GM18951 (cell line): ENCODE data around the gene PGAP3.

ENCODE experiments used
- POLR2A ChIP-seq: IDR thresholded peaks from 4 replicates; pipeline ENCODE4 v1.6.1; 2011; ENCODE audit warnings: mild to moderate bottlenecking; ENCODE audit not compliant: insufficient read length, insufficient read depth; ENCODE audit errors: extremely low read depth
- in situ Hi-C: fragments of 300-500 bp; cut with MboI; formaldehyde crosslinking; loops from one replicate; pipeline ENCODE4 v1.12.0; 2022; ENCODE audit warnings: low sequenced_read_pairs, mixed read lengths, inconsistent platforms; ENCODE audit not compliant: unreplicated experiment

PGAP3 gene

DNA sequence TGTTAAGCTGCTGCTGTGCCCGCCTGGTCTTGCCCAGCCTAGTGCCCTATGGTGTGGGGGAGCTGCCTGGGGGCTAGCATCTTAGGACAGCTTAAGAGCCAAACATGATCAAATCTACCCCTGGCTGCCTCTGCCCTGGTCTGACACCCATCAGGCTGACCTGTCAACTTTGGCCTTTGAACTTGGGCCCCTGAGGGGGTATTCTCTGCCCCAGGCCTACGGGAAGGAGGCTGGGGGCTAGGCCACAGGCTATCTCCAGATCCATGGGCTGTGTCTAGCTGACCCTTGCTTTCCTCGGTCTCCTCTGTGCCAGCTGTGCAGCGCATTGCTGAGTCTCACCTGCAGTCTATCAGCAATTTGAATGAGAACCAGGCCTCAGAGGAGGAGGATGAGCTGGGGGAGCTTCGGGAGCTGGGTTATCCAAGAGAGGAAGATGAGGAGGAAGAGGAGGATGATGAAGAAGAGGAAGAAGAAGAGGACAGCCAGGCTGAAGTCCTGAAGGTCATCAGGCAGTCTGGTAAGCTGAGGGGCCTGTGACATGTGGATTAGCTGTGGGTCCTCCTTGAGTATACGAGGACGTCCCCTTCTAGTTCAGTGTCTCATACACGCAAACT lies 54.2 kb downstream of the PGAP3 start:
- in situ Hi-C loops, result no loop called here
- TF ChIP-seq POLR2A, result no peak

DNA sequence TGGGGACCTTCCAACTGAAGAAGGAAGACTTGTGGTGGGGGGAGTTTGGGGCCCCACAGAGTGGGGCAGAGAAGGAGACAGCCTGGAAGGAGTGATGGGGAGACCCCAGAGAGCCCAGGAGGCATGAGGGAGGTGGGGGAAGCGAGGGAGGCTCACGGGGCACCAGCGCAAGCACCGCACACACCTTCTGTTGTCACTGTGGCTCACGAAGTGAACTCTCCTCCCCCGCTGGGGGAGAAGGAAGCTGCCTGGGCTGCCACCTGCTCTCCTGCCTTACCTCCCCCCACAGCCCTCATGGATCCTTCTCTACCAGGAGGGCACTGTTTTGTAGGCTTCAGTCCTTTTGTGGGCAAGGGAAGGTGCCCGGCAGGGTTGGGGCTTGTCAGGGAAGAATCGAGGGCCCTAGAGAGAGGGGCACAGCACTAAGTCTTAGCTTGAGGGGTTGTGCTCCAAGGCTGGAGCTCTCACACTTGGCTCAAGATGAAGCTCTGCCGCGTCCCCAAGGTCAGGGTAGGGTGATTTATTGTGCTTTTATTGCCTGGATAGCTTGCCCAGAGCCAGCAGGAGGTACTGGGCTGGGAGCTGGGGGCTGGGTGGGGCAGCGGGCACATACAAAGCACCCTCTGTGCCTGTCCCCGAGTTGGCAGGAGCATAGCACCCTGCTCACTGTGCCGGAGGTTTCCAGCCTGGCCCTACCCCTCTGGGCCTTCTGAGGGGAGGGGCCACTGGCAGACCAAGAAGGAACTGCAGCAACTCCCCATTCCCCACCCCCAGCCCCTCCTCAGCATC lies 55.5 kb downstream of the PGAP3 start:
- in situ Hi-C loops, result no loop called here

DNA sequence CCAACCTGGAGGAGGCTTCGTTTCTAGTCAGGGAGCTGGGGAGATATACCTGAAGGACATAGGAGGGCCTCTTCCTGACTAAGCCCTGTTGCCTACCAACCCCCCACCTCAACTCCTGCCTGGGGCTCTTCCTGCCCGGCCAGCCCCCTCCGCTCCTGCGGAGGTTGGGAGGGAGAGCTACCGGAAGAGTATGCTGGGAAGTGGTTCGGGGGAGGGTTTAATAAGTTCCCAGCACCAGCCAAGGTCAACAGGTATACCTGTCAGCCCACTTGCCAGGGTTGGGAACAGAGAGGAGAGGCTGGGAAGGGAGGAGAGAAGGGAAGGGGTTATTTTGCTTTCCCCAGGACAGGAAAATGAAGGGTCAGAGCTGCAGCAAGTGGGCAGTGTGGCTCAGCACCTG lies 56.5 kb downstream of the PGAP3 start:
- TF ChIP-seq POLR2A, result no peak
- in situ Hi-C loops, result no loop called here

More for the DNA sequence above, 55.5 kb downstream of the PGAP3 start:
- TF ChIP-seq POLR2A, result no peak

DNA sequence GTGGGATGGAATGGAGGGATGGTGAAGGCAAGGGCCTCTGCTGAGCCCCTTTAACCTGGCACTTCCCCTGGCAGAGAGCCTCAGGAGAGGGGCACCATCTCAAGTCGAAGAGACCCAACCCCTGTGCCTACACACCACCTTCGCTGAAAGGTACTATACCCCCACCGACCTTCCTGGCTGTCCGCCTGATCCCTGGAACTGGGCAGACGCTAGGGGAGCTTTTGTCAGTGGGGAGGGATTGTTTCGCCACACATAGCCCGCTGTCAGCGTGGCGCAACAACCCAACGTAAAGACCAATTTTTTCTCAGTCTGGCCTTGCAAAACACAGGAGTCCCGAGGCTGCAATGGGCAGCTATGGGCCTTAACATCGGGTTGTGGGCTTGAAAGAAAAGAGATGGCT lies 58.0 kb downstream of the PGAP3 start:
- no peak for TF ChIP-seq POLR2A
- in situ Hi-C loops, result no loop called here

DNA sequence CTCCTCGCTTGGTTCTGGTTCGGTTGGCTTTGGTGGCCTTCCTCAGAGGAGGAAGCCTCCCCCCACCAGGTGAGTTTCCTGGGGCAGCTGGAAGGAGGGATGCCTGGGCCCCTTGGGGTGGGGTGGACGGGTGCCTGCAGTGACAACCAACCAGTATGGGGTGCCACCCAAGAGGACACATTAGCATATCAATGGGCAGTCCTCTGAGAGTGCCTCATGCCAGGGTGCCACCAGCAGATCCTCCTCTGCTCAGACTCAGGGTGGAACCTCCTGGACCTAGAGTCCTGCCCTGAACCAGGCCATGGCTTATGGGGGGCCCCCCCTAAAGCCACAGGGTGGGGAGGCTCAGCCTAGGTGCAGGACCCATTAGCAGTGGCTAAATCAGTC lies 58.4 kb downstream of the PGAP3 start:
- no peak for TF ChIP-seq POLR2A
- in situ Hi-C loops, result no loop called here

DNA sequence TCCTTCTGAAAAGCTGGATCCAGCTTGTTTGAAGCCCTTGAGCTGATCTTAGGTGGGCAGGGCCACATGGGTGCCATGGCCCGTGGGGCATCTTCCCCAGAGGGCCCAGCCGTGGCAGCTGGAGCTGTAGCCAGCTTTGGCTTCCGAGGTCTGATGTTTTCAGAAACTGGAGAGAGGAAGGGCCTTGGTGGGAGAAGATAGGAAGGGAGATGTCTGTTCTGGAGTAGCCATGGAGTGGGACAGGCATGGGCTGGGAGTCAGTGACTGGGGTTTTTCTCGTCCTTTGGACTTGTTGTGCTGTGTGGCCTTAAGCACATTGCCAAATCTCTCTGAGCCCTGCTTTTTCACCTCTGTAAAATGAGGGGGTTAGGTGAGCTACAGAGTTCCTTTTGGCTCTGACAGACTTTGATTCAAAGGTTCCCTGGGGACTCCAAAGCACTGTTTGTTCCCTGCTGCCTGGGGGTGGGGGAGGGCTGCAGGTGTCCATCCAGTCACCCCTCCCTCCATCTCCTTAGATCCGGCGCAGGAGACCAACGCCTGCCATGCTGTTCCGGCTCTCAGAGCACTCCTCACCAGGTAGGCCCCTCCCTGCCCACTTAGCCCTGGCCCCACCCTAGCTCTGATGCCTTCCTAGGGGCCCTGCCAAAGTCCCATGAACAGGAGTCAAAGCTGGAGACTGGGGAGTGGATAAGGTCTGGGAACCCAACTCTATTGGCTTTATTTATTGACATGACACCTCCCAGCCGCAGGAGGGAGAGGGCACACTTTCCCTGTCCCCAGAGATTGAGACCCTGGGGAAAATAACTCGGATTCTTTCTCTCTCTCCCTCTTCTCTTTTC lies 59.0 kb downstream of the PGAP3 start:
- no peak for TF ChIP-seq POLR2A
- in situ Hi-C loops, result no loop called here

DNA sequence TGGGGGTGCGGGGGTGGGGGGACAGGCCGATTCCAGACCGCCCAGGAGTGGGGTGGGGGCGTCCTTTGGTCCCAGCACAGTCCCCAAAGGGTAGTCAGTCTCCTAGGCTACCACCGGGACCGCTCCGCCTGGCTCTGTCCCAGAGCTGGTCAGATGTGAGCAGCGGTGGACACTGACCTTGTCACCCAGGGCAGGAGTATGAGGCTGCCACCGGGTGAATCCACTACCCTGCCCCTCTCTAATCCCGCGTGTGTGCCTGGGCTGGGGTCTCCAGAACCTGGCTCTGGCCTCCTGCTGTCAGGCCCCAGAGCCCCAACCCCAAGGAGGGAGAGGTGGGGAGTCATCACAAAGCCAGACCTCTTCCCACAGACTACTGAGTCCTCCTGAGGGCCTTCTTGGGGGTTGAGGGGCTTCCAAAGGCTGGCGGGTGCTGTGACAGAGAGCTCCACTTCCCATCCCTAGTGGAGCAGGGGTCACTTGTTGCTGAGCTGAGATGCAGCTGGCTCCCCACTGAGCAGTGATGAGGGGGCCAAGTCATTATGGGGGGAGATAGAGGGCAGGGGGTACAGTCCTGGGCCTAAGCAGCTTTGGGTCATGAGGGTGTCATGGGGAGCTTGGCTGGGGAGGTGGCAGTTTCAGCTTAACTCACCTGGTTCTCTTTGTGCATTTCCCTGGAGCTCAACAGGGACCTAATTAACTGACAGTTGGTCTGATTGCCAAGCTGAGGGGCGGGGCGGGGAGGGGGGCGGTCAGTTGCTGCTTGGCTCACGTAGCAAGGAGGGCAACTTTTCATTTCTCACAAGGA lies 59.9 kb downstream of the PGAP3 start:
- in situ Hi-C loops, result no loop called here
- no peak for TF ChIP-seq POLR2A

DNA sequence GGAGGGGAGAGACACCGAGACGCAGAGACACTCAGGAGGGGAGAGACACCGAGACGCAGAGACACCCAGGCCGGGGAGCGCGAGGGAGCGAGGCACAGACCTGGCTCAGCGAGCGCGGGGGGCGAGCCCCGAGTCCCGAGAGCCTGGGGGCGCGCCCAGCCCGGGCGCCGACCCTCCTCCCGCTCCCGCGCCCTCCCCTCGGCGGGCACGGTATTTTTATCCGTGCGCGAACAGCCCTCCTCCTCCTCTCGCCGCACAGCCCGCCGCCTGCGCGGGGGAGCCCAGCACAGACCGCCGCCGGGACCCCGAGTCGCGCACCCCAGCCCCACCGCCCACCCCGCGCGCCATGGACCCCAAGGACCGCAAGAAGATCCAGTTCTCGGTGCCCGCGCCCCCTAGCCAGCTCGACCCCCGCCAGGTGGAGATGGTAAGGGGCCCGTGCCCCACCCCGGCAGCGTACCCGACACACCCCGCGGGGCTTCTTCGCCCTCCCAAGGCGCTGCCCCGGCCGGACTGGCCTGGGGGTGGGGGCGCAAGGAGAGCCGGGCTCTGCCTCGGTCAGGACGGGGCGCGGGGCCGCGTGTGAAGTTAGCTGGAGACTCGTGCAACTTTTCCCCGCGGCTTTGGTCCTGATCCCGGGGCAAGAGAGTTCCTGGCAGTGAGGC lies 60.7 kb downstream of the PGAP3 start:
- no peak for TF ChIP-seq POLR2A

DNA sequence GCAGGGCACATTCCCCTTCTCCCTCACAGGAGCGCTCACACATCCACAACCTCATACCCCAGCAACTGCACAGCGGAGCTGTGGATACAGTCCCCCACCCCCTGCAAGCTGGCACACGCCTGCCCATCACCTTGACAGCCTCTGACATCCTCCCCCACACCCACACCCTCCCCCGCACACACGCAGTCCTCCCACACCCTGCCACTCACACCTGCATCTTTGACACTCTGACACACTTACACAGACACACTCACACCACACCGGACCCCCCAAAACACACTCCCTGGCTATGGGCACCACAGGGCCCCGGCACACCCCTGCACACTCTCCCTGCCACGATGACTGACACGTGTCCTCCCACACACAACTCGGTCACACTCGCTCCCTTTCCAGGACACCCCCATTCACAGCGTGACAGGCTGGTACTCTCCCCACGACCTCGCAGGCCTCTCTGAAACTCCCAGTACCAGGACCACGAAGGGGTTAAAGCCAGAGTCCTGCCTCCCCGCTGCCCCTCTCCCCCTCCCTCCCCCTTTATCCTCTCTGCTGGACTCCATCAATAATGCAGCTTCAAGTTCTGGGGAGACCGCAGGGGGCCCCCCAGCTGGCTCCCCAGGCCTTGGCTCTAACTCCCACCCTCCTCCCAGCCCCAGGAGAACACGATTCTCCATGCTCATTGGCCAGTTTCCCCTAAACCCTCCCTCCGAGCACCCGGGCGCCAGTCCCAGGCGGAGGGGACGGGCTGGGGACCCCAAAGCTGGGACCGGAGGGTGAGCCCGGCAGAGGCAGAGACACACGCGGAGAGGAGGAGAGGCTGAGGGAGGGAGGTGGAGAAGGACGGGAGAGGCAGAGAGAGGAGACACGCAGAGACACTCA lies 61.4 kb downstream of the PGAP3 start, which contains the start of gene PPP1R1B:
Gene PPP1R1B (plus strand): TSS at position 782 of the 876 bp plus-strand sequence. CDS start 441 bp downstream, outside the sequence.
- in situ Hi-C loops, result no loop called here
- no peak for TF ChIP-seq POLR2A

More for the DNA sequence above, 60.7 kb downstream of the PGAP3 start:
- in situ Hi-C loops, result no loop called here

DNA sequence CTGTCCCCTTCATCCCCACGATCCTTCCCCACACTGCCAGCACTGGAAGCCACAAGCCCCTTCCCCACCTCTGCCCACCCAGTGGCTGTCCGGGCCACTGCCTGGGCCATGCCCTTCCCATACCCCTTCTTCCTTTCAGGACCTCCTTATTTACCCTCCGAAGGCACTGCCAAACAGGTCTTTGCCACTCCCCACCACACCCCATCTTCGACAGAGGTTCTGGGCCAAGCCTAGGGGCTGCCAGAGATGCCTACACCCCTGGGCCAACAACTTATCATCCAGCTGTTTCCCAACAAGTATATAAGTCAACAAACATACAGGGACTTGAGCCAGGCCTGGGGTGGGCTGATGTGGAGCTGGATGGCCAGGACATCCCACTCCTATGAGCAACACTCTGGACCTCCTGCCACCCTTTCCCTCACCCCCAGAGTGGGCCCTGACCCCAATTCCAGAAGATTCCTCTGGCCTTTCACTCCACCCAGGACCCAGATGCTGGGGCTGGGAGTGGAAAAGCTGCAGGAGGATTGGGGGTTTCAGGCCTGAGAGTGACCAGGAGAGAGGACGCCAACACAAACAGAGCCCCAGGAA lies 62.6 kb downstream of the PGAP3 start:
- in situ Hi-C loops, result no loop called here
- TF ChIP-seq POLR2A, result no peak

DNA sequence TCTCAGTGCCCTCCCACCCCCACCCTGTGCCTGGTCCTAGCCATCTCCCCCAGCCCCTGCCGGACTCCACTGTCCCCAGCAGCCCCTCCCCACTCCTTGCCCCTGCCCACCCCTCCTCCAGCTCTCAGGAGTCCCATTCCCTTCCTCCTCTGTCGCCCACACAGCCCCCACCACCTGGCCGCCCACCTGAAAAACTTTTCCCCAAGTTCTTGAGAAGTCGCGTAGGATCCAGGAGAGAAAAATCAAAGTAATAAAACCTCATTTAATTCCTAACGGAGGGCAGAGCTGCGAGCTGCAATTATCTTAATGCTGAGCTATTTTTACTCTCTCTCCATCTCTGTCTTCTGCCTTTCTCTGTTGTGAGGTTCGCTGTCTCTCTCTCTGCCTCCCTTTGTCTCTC lies 63.5 kb downstream of the PGAP3 start:
- TF ChIP-seq POLR2A, result no peak
- in situ Hi-C loops, result no loop called here
